ENCODE measurements around the gene WDR37.

The WDR37 gene

GRCh38 chr10:1040133-1040532 lies 16.1 kb upstream of the WDR37 start:
- H3K27ac ChIP-seq = no peak overlapping the region

GRCh38 chr10:1041514-1041913 lies 14.7 kb upstream of the WDR37 start:
- TF ChIP-seq ZFX (IDR thresholded peaks at IDR 0.05; ENCODE audit: borderline replicate concordance) (no peak), CTCF (IDR thresholded peaks at IDR 0.05) (no peak)
- H3K27ac ChIP-seq = 0 out of 2 replicates have a peak overlapping the region, but pooled peaks have one; percentile 3

More at GRCh38 chr10:1040133-1040532, 16.1 kb upstream of the WDR37 start:
- no peak for TF ChIP-seq CTCF (IDR thresholded peaks at IDR 0.05)
- no peak for TF ChIP-seq ZFX (IDR thresholded peaks at IDR 0.05; ENCODE audit: borderline replicate concordance)

GRCh38 chr10:1043532-1043995 lies 12.6 kb upstream of the WDR37 start:
- no peak for TF ChIP-seq ZFX (IDR thresholded peaks at IDR 0.05; ENCODE audit: borderline replicate concordance)
- H3K27ac ChIP-seq = peak overlapping the region; percentile 38; the same call in 1 of the 2 replicates

GRCh38 chr10:1044146-1044545 lies 12.0 kb upstream of the WDR37 start:
- TF ChIP-seq CTCF (IDR thresholded peaks at IDR 0.05) (no peak), ZFX (IDR thresholded peaks at IDR 0.05; ENCODE audit: borderline replicate concordance) (no peak)
- H3K27ac ChIP-seq = peak overlapping the region; percentile 38

- peak overlapping the region; percentile 38 for H3K27ac ChIP-seq
- TF ChIP-seq ZFX (IDR thresholded peaks at IDR 0.05; ENCODE audit: borderline replicate concordance) (no peak), CTCF (IDR thresholded peaks at IDR 0.05) (no peak)
Observed at GRCh38 chr10:1044964-1045363, 11.2 kb upstream of the WDR37 start.

GRCh38 chr10:1045415-1045814 lies 10.8 kb upstream of the WDR37 start:
- peak overlapping the region; percentile 38 for H3K27ac ChIP-seq
- TF ChIP-seq ZFX (IDR thresholded peaks at IDR 0.05; ENCODE audit: borderline replicate concordance) = no peak
- TF ChIP-seq CTCF (IDR thresholded peaks at IDR 0.05) = no peak

- TF ChIP-seq ZFX (IDR thresholded peaks at IDR 0.05; ENCODE audit: borderline replicate concordance) (no peak), CTCF (IDR thresholded peaks at IDR 0.05) (no peak)
- peak overlapping the region; percentile 96 for H3K27ac ChIP-seq
Observed at GRCh38 chr10:1047937-1048336, 8.2 kb upstream of the WDR37 start.

GRCh38 chr10:1048349-1048731 lies 7.8 kb upstream of the WDR37 start:
- no peak for TF ChIP-seq ZFX (IDR thresholded peaks at IDR 0.05; ENCODE audit: borderline replicate concordance)
- TF ChIP-seq CTCF (IDR thresholded peaks at IDR 0.05) = no peak
- H3K27ac ChIP-seq = peak overlapping the region; percentile 96
